GM12878 (cell line): ENCODE measurements around the gene STK11. TPM values are rescaled to one million over a fixed set of nuclear protein-coding genes. Genes with fewer than 3 reads are reported as not detected.

Experiments used
- BCL11A ChIP-seq: IDR thresholded peaks from 2 replicates; pipeline ENCODE4 v1.6.1; 2011; ENCODE audit warnings: low read depth, low read length
- CEBPZ ChIP-seq: fragments of 150-350 bp; IDR thresholded peaks from 2 replicates; pipeline ENCODE4 v1.6.1; 2016; ENCODE audit warnings: low read depth, low read length
- CHD1 ChIP-seq: IDR thresholded peaks from 2 replicates; pipeline ENCODE4 v1.6.1; 2012; ENCODE audit warnings: low read depth, low read length, improper control_type of control experiment
- ETV6 ChIP-seq, 2 experiments: fragments of 450-650 bp in 1 of 2; IDR thresholded peaks in 1 of 2; conservative IDR thresholded peaks in 1 of 2; 2 replicates each; pipeline ENCODE4 v1.6.1; 2014; ENCODE audit warnings: antibody characterized with exemption in 1 of 2, borderline replicate concordance in 1 of 2, low read depth in 1 of 2, mild to moderate bottlenecking in 1 of 2, moderate library complexity in 1 of 2
- FOXK2 ChIP-seq: fragments of 450-650 bp; IDR thresholded peaks from 2 replicates; pipeline ENCODE4 v1.6.1; 2017; ENCODE audit warnings: mild to moderate bottlenecking, moderate library complexity
- KAT2A ChIP-seq: conservative IDR thresholded peaks from 2 replicates; pipeline ENCODE4 v1.6.1; 2011; ENCODE audit warnings: low read depth, low read length; ENCODE audit not compliant: control insufficient read depth
- LARP7 ChIP-seq: fragments of 450-650 bp; IDR thresholded peaks from 2 replicates; pipeline ENCODE4 v1.6.1; 2017; ENCODE audit warnings: mild to moderate bottlenecking
- MYC ChIP-seq: IDR thresholded peaks from 2 replicates; pipeline ENCODE4 v1.6.1; 2011; ENCODE audit warnings: mild to moderate bottlenecking, low read length, moderate library complexity, inconsistent platforms; ENCODE audit not compliant: insufficient read depth, insufficient replicate concordance, insufficient read length, severe bottlenecking
- NFYB ChIP-seq: IDR thresholded peaks from 2 replicates; pipeline ENCODE4 v1.6.1; 2011; ENCODE audit warnings: low read depth, mild to moderate bottlenecking, low read length, improper control_type of control experiment, moderate library complexity; ENCODE audit not compliant: insufficient read depth
- NKRF ChIP-seq: fragments of 450-650 bp; conservative IDR thresholded peaks from 2 replicates; pipeline ENCODE4 v1.6.1; 2017; ENCODE audit warnings: mild to moderate bottlenecking, moderate library complexity
- NR2C1 ChIP-seq: fragments of 450-650 bp; IDR thresholded peaks from 2 replicates; pipeline ENCODE4 v1.6.1; 2017; ENCODE audit warnings: antibody characterized with exemption, mild to moderate bottlenecking, moderate library complexity
- NR2F1 ChIP-seq: fragments of 450-650 bp; conservative IDR thresholded peaks from 2 replicates; pipeline ENCODE4 v1.6.1; 2017; ENCODE audit warnings: mild to moderate bottlenecking
- SIN3A ChIP-seq: IDR thresholded peaks from 2 replicates; pipeline ENCODE4 v1.6.1; 2012; ENCODE audit warnings: low read depth, low read length, improper control_type of control experiment
- ZNF207 ChIP-seq: fragments of 450-650 bp; IDR thresholded peaks from 2 replicates; pipeline ENCODE4 v1.6.1; 2014; ENCODE audit warnings: antibody characterized with exemption, mild to moderate bottlenecking, borderline replicate concordance
- ZSCAN29 ChIP-seq: fragments of 450-650 bp; IDR thresholded peaks from 2 replicates; pipeline ENCODE4 v1.6.1; 2017; ENCODE audit warnings: mild to moderate bottlenecking, moderate library complexity
- polyA plus RNA-seq, 11 experiments: library from polyadenylated mRNA; depleted of rRNA in 4 of 11; unstranded in 6 of 11; stranded (reverse) in 5 of 11; fragments of >200 nt; fragmentation: Nextera tagmentation in 4 of 11; fragmentation: Illumina TruSeq in 1 of 11; extraction: Ambion mirVana in 4 of 11; extraction: Trizol in 1 of 11; gene quantifications; 1 replicate in 1 of 11; 2 replicates in 10 of 11; pipeline versions ENCODE4 v1.2.1 to v1.2.3, GENCODE V29; 2011 to 2016; ENCODE audit warnings: inconsistent platforms in 2 of 11, missing spikeins in 2 of 11, low read depth in 1 of 11
- total RNA-seq, 4 experiments: library from RNA; depleted of rRNA in 3 of 4; stranded (reverse); fragments of >200 nt in 3 of 4; fragmentation: Illumina TruSeq in 1 of 4; extraction: Trizol in 1 of 4; gene quantifications; 2 replicates each; pipeline versions ENCODE4 v1.2.1 to v1.2.3, GENCODE V29; 2013 to 2021
- TF ChIP-seq, protein P1 (sequence below): fragments of 450-650 bp; IDR thresholded peaks from 2 replicates; pipeline ENCODE4 v1.6.1; 2017; ENCODE audit warnings: mild to moderate bottlenecking, low read depth, inconsistent platforms; ENCODE audit not compliant: poor library complexity, severe bottlenecking
- TF ChIP-seq, protein P2 (sequence below): fragments of 450-650 bp; formaldehyde crosslinking; IDR thresholded peaks from 2 replicates; pipeline ENCODE4 v1.4.0; 2020; ENCODE audit warnings: mild to moderate bottlenecking, moderate library complexity

Gene STK11
- total and polyA plus RNA-seq, 10 of the 15 experiments (the other 5 are each of a cell fraction or from before 2014, with no cell fraction given): 0.33 to 71.0 (median 23.8) TPM

DNA sequence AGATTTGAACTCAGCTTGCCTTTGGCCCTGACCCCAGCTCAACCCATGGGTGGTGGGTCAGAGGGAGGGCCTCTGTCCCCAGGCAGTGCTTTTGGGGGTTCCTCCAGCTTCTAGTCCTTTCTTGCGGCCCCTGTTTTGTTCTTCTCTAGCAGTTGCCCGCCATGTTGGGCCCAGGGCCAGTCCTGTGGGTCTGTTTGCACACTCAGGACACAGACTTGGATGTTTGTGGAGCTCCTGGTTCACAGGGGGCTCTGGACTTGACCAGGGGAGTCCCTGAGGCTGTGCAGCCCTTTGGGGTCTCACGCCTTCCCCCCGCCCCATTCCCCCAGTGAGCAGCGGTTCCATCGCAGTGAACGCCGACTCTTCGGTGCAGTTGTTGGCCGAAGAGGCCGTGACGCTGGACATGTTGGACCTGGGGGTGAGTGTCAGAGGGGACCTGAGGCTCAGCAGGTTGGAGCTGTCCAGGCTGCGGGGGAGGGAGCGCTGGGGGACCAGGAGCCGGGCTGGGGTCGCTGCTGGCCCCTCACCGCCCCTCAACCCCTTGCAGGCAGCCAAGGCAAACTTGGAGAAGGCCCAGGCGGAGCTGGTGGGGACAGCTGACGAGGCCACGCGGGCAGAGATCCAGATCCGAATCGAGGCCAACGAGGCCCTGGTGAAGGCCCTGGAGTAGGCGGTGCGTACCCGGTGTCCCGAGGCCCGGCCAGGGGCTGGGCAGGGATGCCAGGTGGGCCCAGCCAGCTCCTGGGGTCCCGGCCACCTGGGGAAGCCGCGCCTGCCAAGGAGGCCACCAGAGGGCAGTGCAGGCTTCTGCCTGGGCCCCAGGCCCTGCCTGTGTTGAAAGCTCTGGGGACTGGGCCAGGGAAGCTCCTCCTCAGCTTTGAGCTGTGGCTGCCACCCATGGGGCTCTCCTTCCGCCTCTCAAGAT, 38.5 kb downstream of the STK11 start (continued):
- TF ChIP-seq CEBPZ: no peak
- 0 out of 2 replicates have a peak, but pooled peaks have one; percentile 38 for TF ChIP-seq LARP7
- TF ChIP-seq FOXK2: no peak
- no peak for TF ChIP-seq NKRF
- TF ChIP-seq, protein P1, sequence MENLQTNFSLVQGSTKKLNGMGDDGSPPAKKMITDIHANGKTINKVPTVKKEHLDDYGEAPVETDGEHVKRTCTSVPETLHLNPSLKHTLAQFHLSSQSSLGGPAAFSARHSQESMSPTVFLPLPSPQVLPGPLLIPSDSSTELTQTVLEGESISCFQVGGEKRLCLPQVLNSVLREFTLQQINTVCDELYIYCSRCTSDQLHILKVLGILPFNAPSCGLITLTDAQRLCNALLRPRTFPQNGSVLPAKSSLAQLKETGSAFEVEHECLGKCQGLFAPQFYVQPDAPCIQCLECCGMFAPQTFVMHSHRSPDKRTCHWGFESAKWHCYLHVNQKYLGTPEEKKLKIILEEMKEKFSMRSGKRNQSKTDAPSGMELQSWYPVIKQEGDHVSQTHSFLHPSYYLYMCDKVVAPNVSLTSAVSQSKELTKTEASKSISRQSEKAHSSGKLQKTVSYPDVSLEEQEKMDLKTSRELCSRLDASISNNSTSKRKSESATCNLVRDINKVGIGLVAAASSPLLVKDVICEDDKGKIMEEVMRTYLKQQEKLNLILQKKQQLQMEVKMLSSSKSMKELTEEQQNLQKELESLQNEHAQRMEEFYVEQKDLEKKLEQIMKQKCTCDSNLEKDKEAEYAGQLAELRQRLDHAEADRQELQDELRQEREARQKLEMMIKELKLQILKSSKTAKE: no peak
- TF ChIP-seq ZSCAN29: no peak
- TF ChIP-seq BCL11A: no peak
- TF ChIP-seq ZNF207: no peak
- 0 out of 2 replicates have a peak, but pooled peaks have one; percentile 46 for TF ChIP-seq SIN3A
- no peak for TF ChIP-seq MYC
- TF ChIP-seq, protein P2, sequence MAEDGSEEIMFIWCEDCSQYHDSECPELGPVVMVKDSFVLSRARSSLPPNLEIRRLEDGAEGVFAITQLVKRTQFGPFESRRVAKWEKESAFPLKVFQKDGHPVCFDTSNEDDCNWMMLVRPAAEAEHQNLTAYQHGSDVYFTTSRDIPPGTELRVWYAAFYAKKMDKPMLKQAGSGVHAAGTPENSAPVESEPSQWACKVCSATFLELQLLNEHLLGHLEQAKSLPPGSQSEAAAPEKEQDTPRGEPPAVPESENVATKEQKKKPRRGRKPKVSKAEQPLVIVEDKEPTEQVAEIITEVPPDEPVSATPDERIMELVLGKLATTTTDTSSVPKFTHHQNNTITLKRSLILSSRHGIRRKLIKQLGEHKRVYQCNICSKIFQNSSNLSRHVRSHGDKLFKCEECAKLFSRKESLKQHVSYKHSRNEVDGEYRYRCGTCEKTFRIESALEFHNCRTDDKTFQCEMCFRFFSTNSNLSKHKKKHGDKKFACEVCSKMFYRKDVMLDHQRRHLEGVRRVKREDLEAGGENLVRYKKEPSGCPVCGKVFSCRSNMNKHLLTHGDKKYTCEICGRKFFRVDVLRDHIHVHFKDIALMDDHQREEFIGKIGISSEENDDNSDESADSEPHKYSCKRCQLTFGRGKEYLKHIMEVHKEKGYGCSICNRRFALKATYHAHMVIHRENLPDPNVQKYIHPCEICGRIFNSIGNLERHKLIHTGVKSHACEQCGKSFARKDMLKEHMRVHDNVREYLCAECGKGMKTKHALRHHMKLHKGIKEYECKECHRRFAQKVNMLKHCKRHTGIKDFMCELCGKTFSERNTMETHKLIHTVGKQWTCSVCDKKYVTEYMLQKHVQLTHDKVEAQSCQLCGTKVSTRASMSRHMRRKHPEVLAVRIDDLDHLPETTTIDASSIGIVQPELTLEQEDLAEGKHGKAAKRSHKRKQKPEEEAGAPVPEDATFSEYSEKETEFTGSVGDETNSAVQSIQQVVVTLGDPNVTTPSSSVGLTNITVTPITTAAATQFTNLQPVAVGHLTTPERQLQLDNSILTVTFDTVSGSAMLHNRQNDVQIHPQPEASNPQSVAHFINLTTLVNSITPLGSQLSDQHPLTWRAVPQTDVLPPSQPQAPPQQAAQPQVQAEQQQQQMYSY (CRISPR knock-in tag): no peak
- TF ChIP-seq NFYB: no peak
- TF ChIP-seq CHD1: no peak
- no peak for TF ChIP-seq NR2F1
- TF ChIP-seq ETV6 (conservative IDR thresholded peaks at IDR 0.05 in 1 of 2, IDR thresholded peaks at IDR 0.05 in 1 of 2; ENCODE audit: borderline replicate concordance in 1 of 2, low read depth in 1 of 2): no peak
- TF ChIP-seq KAT2A: no peak
- TF ChIP-seq NR2C1: no peak
